ENCODE measurements around the gene B4GALNT3. TPM values are rescaled to one million over a fixed set of nuclear protein-coding genes. Genes with fewer than 3 reads are reported as not detected.

B4GALNT3 gene
- total RNA-seq, 4 donors from 2014 or later = 9.7 to 45.3 (median 18.4) TPM

GRCh38 chr12:578748-579419 lies 119.1 kb downstream of the B4GALNT3 start:
- Histone ChIP-seq H3K9me3 (no peaks in the 10 kb centered on the region), H3K27me3 (no peaks in the 10 kb centered on the region), H3K27ac (peak overlapping the region in 3 of 4 donors; percentile 9 to 67 (median 43)), H3K4me1 (peaks cover 19 to 59% (median 20%) of the 10 kb centered on the region in 3 donors), H3K36me3 (no peaks in the 10 kb centered on the region), H3K4me3 (no peak overlapping the region)
- intact Hi-C loops (cut with DNase I) = loop anchor here (10.0 kb wide), 1 partner anchor 66 kb away; no protein-coding TSS in a partner anchor
- TF ChIP-seq, protein P1, sequence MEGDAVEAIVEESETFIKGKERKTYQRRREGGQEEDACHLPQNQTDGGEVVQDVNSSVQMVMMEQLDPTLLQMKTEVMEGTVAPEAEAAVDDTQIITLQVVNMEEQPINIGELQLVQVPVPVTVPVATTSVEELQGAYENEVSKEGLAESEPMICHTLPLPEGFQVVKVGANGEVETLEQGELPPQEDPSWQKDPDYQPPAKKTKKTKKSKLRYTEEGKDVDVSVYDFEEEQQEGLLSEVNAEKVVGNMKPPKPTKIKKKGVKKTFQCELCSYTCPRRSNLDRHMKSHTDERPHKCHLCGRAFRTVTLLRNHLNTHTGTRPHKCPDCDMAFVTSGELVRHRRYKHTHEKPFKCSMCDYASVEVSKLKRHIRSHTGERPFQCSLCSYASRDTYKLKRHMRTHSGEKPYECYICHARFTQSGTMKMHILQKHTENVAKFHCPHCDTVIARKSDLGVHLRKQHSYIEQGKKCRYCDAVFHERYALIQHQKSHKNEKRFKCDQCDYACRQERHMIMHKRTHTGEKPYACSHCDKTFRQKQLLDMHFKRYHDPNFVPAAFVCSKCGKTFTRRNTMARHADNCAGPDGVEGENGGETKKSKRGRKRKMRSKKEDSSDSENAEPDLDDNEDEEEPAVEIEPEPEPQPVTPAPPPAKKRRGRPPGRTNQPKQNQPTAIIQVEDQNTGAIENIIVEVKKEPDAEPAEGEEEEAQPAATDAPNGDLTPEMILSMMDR (IDR thresholded peaks at IDR 0.05) = no peak
- no peak for TF ChIP-seq POLR2A (IDR thresholded peaks at IDR 0.05)
- no peak for DNase-seq
- WGBS, 2 donors = 31 to 53% methylated on average over 7 of the region's 7 CpGs

DNA sequence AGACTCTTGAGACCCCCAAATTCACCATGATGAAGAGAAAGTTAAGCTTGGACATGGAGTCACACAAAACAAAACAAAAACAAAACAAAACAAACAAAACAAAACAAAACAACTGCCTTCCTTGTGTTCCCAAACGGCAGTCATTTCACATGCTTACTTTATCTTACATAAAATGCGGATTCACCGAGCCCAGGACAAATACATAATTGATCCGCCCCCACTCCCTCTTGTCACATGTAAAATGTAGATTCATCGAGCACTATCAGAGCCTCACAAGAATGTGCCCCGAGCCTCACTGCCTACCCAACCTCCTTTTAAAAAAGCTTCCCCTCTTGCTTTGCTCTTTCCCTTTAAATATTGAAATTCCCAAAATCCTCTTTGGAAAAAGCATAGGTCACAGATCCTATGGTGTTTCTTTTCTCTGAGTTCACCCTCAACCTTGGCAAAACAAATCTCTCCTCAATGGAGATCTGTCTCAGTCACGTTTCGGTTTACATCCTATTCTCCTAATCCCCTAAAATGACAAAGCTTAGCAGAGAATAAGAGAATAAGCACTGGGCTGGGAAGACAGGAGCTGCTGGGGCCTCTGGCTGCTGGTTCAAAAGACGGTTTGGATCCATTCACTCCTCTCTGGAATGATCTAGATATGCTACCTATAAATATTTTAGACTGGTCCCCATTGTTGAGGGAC lies 119.8 kb downstream of the B4GALNT3 start:
- TF ChIP-seq, protein P1 (IDR thresholded peaks at IDR 0.05) = no peak
- TF ChIP-seq POLR2A (IDR thresholded peaks at IDR 0.05) = no peak
- Histone ChIP-seq H3K27ac (peak overlapping the region in 2 of 4 donors; percentile 43 to 67), H3K9me3 (no peaks in the 10 kb centered on the region), H3K36me3 (no peaks in the 10 kb centered on the region), H3K4me3 (no peak overlapping the region), H3K4me1 (peaks cover 19 to 52% (median 20%) of the 10 kb centered on the region in 3 donors), H3K27me3 (no peaks in the 10 kb centered on the region)
- no peak for DNase-seq
- intact Hi-C loops (cut with DNase I) = loop anchor here (10.0 kb wide), 1 partner anchor 65 kb away; no protein-coding TSS in a partner anchor
- WGBS, 2 donors = 69 to 80% methylated on average over 9 of the region's 9 CpGs

DNA sequence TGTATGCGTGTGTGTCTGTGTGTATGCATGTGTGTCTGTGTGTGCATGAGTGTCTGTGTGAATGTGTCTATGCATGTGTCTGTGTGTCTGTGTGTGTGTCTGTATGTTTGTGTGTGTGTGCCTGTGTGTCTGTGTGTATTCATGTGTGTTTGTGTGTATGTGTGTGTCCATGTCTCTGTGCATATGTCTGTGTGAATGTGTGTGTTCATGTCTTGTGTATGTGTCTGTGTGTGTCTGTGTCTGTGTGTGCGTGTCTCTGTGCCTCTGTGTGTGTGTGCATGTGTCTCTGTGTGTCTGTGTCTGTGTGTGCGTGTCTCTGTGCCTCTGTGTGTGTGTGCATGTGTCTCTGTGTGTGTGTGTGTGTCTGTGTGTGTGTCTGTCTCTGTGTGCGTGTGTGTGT lies 121.1 kb downstream of the B4GALNT3 start:
- Histone ChIP-seq H3K4me1 (peaks cover 9 to 40% (median 11%) of the 10 kb centered on the region in 3 donors), H3K4me3 (no peak overlapping the region), H3K36me3 (no peaks in the 10 kb centered on the region), H3K9me3 (no peaks in the 10 kb centered on the region), H3K27me3 (no peaks in the 10 kb centered on the region), H3K27ac (no peak overlapping the region)
- DNase-seq = no peak
- intact Hi-C loops (cut with DNase I) = no loop called here
- WGBS, 2 donors = 88 to 90% methylated on average over 3 of the region's 4 CpGs
- TF ChIP-seq POLR2A (IDR thresholded peaks at IDR 0.05) = no peak
- TF ChIP-seq, protein P1 (IDR thresholded peaks at IDR 0.05) = no peak

DNA sequence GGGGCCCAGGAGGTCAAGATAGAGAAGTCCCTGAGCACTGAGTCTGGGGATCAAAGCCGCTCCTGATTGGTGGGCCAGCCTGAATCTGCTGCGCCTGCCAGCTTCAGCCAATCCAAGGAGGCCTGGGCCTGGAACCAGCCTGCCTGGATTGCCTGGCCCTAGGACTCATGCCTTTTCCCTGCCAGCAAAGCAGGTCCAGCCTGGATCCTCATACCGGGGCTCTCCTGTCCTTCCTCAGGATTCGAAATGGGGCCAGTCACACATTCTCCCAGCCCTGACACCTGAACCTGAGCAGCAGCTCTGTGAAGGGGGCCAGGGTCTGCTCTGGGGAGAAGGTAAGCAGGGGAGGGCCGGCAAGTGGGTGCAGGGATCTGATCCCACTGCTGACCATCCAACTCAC lies 121.6 kb downstream of the B4GALNT3 start:
- H3K27me3 ChIP-seq = no peaks in the 10 kb centered on the region
- H3K27ac ChIP-seq = no peak overlapping the region
- TF ChIP-seq, protein P1 (IDR thresholded peaks at IDR 0.05) = no peak
- no peak for TF ChIP-seq POLR2A (IDR thresholded peaks at IDR 0.05)
- DNase-seq = no peak
- 90% methylated on average over 2 of the region's 5 CpGs; no CpG with 5 or more reads in 1 of the 2 donors for WGBS, 2 donors
- no peak overlapping the region for H3K4me3 ChIP-seq
- H3K4me1 ChIP-seq = peaks cover 4 to 35% (median 5%) of the 10 kb centered on the region in 3 donors
- intact Hi-C loops (cut with DNase I) = no loop called here
- no peaks in the 10 kb centered on the region for H3K36me3 ChIP-seq
- H3K9me3 ChIP-seq = no peaks in the 10 kb centered on the region

DNA sequence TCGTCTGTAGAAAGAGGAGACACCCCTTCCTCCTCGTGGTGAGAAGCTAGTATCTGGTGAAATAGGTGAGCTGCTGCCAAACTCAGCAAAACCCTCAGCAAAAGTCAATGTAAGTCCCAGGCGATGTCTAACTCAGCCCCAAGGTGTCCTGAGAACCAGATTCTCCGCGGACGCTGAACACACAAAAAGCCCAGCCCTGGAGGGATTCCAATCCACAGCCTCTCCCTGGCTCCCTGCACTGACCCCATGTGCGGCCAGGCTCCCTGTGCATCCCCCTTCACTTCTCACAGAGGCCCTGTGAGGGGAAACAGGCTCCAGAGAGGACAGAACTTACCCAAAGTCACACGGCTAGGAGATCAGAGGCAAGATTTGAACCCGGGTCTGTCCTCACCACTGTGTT lies 122.0 kb downstream of the B4GALNT3 start:
- H3K4me1 ChIP-seq = peaks cover 0 to 30% (median 1%) of the 10 kb centered on the region in 3 donors
- TF ChIP-seq, protein P1 (IDR thresholded peaks at IDR 0.05) = no peak
- TF ChIP-seq POLR2A (IDR thresholded peaks at IDR 0.05) = no peak
- no peak overlapping the region for H3K4me3 ChIP-seq
- intact Hi-C loops (cut with DNase I) = no loop called here
- H3K9me3 ChIP-seq = no peaks in the 10 kb centered on the region
- DNase-seq = no peak
- H3K36me3 ChIP-seq = no peaks in the 10 kb centered on the region
- no peaks in the 10 kb centered on the region for H3K27me3 ChIP-seq
- WGBS, 2 donors = 87 to 92% methylated on average over 2 to 6 of the region's 9 CpGs
- H3K27ac ChIP-seq = no peak overlapping the region
